ENCODE results near the gene SNAPC2. TPM values are rescaled to one million over a fixed set of nuclear protein-coding genes. Genes with fewer than 3 reads are reported as not detected.

Gene SNAPC2
- total RNA-seq, 6 donors from 2014 or later = 5.2 to 28.0 (median 19.2) TPM

DNA sequence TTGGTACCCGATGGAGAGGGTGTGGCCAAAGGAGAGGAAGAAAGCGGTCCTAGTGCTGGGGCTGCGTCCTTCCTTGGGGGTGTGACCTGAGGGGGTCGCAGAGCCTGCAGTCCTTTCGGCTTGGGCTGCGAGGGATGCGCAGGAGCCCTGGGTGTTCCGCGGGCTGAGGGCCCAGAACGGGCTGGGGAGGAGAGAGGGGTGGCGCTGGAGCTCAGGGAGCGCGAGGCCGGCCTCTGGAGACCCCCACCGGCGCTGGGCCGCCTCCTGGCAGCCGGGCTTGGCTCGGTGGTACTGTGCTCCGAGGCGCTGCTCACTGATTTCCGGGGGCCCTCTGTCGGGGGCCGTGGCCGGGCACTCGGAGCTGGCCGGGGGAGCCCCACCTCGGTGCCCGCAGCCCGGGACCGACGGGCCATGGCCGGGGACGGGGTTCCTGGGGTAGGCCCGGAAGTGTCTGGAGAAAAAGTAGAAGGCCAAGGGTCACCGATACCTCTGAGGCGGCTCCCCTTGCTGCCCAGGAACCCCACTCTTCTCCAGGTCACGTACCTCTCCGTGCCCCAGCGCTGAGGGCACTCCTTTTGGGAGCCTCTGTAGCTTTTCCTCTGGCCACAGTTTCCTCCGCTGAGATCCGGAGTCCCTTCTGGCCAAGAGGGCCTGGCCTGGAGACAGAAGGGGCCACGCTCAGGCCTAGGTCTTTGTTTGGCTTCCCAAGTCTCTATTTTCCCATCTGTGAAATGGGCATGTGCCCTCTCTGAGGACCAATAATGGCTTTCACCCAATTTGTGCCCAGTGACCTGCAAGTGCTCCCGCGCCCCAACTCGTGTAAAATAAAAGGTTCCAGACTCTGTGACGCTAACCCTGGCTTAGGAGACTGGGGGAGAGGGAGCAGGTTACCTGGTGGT is 47.6 kb upstream of the SNAPC2 start:
- no peaks in the 10 kb centered on the region for H3K36me3 ChIP-seq
- ATAC-seq (ENCODE audit: low FRiP score in 2 of 2) (no peak), DNase-seq (peak in 1 of 2 donors; percentile 83)
- H3K4me1 ChIP-seq = peaks cover 45 to 67% (median 48%) of the 10 kb centered on the region in 4 donors
- WGBS, 2 donors = 53 to 59% methylated on average over 19 to 35 of the region's 47 CpGs
- peak overlapping the region in 2 of 4 donors; percentile 21 to 33 for H3K4me3 ChIP-seq
- peak overlapping the region in 1 of 4 donors; percentile 67 for H3K27ac ChIP-seq
- TF ChIP-seq, protein P1, sequence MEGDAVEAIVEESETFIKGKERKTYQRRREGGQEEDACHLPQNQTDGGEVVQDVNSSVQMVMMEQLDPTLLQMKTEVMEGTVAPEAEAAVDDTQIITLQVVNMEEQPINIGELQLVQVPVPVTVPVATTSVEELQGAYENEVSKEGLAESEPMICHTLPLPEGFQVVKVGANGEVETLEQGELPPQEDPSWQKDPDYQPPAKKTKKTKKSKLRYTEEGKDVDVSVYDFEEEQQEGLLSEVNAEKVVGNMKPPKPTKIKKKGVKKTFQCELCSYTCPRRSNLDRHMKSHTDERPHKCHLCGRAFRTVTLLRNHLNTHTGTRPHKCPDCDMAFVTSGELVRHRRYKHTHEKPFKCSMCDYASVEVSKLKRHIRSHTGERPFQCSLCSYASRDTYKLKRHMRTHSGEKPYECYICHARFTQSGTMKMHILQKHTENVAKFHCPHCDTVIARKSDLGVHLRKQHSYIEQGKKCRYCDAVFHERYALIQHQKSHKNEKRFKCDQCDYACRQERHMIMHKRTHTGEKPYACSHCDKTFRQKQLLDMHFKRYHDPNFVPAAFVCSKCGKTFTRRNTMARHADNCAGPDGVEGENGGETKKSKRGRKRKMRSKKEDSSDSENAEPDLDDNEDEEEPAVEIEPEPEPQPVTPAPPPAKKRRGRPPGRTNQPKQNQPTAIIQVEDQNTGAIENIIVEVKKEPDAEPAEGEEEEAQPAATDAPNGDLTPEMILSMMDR (IDR thresholded peaks at IDR 0.05) = no peak
- no peak for TF ChIP-seq POLR2AphosphoS5 (IDR thresholded peaks at IDR 0.05)
- TF ChIP-seq POLR2A (IDR thresholded peaks at IDR 0.05) = no peak
- TF ChIP-seq EP300 (IDR thresholded peaks at IDR 0.05) = no peak
- no peaks in the 10 kb centered on the region for H3K9me3 ChIP-seq
- H3K27me3 ChIP-seq = peaks cover 0 to 30% (median 13%) of the 10 kb centered on the region in 4 donors

DNA sequence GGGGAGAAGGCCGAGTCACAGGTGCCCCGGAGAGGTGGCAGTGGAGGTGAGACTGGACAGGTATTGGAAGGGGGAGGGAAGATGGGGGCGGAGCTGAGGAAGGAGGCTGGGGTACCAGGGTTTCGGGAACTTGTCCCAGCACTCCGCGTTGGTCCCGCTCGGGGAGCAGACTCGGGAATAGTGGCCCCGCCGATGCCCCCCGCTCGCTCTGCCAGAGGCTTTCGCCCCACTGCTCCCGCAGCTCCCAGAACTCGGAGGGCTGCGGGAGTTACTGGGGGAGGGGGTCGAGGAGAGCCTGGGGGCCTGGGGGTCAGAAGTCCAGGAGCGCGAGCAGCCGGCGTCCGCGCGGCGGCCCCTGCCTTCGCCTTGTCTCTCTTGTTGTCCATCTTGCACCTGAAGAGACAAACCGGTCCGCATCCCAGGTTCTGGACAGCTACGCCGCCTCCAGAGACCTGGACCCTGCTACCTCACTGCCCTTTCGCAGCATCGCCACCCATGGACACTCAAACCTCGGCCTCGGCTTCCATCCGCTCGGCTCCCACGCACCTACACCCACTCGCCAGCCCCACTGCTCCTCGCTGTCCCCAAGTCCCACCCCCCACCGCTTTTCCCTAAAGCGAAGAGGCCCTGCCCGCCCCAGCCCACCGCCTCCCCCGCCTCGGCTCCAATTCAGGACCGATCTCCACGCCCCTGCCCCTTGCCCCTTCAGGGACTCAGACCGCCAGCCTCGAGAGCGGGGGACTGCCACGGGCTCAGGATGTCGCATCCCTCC is 46.6 kb upstream of the SNAPC2 start:
- no peak for ATAC-seq (ENCODE audit: low FRiP score in 2 of 2)
- WGBS, 2 donors = 32 to 37% methylated on average over 20 to 46 of the region's 53 CpGs
- peak in 1 of 2 donors; percentile 78 for DNase-seq
- H3K4me3 ChIP-seq = peak overlapping the region; percentile 2 to 54 (median 52)
- H3K36me3 ChIP-seq = no peaks in the 10 kb centered on the region
- TF ChIP-seq EP300 (IDR thresholded peaks at IDR 0.05) (no peak), POLR2AphosphoS5 (IDR thresholded peaks at IDR 0.05) (no peak), POLR2A (IDR thresholded peaks at IDR 0.05) (no peak)
- TF ChIP-seq, protein P1 (IDR thresholded peaks at IDR 0.05) = no peak
- H3K9me3 ChIP-seq = no peaks in the 10 kb centered on the region
- peaks cover 0 to 30% (median 13%) of the 10 kb centered on the region in 4 donors for H3K27me3 ChIP-seq
- H3K4me1 ChIP-seq = peaks cover 43 to 60% (median 45%) of the 10 kb centered on the region in 4 donors
- H3K27ac ChIP-seq = no peak overlapping the region

DNA sequence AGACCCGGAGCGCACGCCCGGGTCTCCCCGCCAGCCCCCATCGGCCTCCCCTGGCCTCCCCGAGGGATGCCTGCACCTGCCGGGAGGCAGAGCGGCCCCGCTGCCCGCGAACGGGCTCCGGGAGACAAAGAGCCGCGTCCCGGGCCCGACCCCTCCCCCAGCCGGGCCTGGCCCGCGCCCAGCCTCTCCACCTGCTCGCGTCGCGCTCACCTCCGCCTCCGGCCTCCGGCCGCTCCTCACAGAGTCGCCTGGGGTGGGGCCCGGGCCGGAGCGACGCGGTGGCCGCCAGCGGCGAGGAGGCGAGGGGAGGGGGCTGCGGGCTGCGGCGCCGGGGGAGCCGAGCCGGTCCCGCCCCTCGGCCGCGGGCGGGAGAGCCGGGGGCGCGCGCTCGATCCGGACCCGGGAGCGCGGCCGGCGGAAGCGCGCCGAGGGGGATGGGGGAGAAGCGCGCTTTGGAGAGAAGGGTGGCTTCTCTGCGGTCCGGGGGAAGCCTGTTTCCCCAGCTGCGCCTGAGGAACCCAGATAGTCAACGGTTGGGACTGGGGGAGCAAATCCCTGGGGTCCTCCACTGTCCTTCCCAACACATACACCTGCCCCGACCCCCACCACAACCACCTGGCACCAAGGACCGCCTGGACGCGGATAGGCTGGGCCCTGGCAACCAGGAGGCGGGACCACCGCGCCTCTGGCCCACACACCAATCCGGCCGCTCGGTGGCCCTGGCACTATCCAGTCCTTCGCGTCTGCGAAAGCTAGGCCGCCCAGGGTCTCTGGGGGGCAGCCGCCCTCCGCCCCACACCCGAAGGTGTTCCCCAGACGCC is 45.9 kb upstream of the SNAPC2 start, which contains the start of gene PRR36:
PRR36 (minus strand) TSS at position 315 of the 821 bp plus-strand sequence. CDS start 701 bp downstream, outside the sequence.
- Histone ChIP-seq H3K36me3 (no peaks in the 10 kb centered on the region), H3K4me3 (peak within 1 kb of the TSS; percentile 2 to 54 (median 52)), H3K27me3 (peaks cover 0 to 30% (median 13%) of the 10 kb centered on the region in 4 donors), H3K9me3 (no peaks in the 10 kb centered on the region), H3K4me1 (peaks cover 35 to 52% (median 38%) of the 10 kb centered on the region in 4 donors), H3K27ac (no peak within 1 kb of the TSS)
- ATAC-seq (ENCODE audit: low FRiP score in 2 of 2) = no peak
- DNase-seq = peak; percentile 84 to 92
- WGBS, 2 donors = 4 to 5% methylated on average over 7 to 32 of the region's 88 CpGs
- TF ChIP-seq, protein P1 (IDR thresholded peaks at IDR 0.05) = no peak
- TF ChIP-seq POLR2AphosphoS5 (IDR thresholded peaks at IDR 0.05) = no peak
- TF ChIP-seq EP300 (IDR thresholded peaks at IDR 0.05) = no peak
- TF ChIP-seq POLR2A (IDR thresholded peaks at IDR 0.05) = peak in 1 of 4 donors; percentile 27

DNA sequence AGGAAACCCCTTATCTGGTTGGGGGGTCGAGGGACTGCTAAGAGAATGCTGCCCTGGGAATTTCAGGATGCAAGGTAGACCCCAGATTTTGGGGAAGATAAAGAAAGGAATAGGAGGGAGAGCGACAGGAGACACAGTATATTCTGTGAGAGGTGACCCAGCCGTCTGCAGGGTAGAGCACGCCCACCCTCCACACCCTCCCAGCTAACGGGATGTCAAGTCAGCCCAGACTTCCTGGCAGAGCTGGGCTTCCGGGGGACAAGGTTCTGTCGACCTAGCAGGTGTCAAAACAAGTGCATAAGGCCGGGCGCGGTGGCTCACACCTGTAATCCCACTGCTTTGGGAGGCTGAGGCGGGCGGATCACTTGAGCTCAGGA is 45.3 kb upstream of the SNAPC2 start:
- Histone ChIP-seq H3K27ac (no peak overlapping the region), H3K9me3 (no peaks in the 10 kb centered on the region), H3K27me3 (peaks cover 0 to 30% (median 13%) of the 10 kb centered on the region in 4 donors), H3K36me3 (no peaks in the 10 kb centered on the region), H3K4me1 (peaks cover 29 to 46% (median 32%) of the 10 kb centered on the region in 4 donors), H3K4me3 (peak overlapping the region in 3 of 4 donors; percentile 52 to 54 (median 52))
- TF ChIP-seq, protein P1 (IDR thresholded peaks at IDR 0.05) = no peak
- TF ChIP-seq EP300 (IDR thresholded peaks at IDR 0.05) (no peak), POLR2A (IDR thresholded peaks at IDR 0.05) (no peak), POLR2AphosphoS5 (IDR thresholded peaks at IDR 0.05) (no peak)
- 32 to 39% methylated on average over 7 to 12 of the region's 12 CpGs for WGBS, 2 donors
- DNase-seq (no peak), ATAC-seq (ENCODE audit: low FRiP score in 2 of 2) (no peak)

All from upper lobe of left lung (tissue), 6 donors.